H1 (cell line): Measurements from ENCODE around the gene TMEM132A. TPM values are rescaled to one million over a fixed set of nuclear protein-coding genes. Genes with fewer than 3 reads are reported as not detected.

Source experiments
- CTCF ChIA-PET: fragments of 300-600 bp; sonication (Branson Sonifier 250); formaldehyde crosslinking; loops from one replicate; lab custom pipeline; 2021; ENCODE audit not compliant: partially characterized antibody; lab: Charles Lee
- POLR2A ChIA-PET: fragments of 300-600 bp; sonication (Branson Sonifier 250); formaldehyde crosslinking; loops from one replicate; lab custom pipeline; 2021; ENCODE audit warnings: inconsistent platforms; ENCODE audit not compliant: partially characterized antibody; lab: Charles Lee
- DNase-seq, 2 experiments: peaks; one replicate each; pipeline versions ENCODE4 v3.0.0 to v3.0.0-alpha.2; 2010 to 2022; ENCODE audit warnings: low spot score in 2 of 2, low read depth in 1 of 2, mixed read lengths in 1 of 2
- FAIRE-seq: peaks from 2 replicates; lab custom pipeline; 2011; peaks lifted over from hg19 to GRCh38; lab: Jason Lieb, UNC
- H2AFZ ChIP-seq: 2 replicates; pipeline ENCODE4 v1.8.1; 2012; ENCODE audit warnings: low read length, inconsistent platforms
- H2AK5ac ChIP-seq: 2 replicates; pipeline ENCODE4 v1.6.1; 2013; ENCODE audit warnings: low read depth, low read length
- H2BK120ac ChIP-seq: replicated peaks from 2 replicates; pipeline ENCODE3; 2013; ENCODE audit warnings: low read depth, low read length, inconsistent platforms
- H2BK12ac ChIP-seq: 2 replicates; pipeline ENCODE4 v1.6.1; 2013; ENCODE audit warnings: low read depth, low read length
- H2BK15ac ChIP-seq: 2 replicates; pipeline ENCODE4 v1.6.1; 2013; ENCODE audit warnings: low read length
- H2BK20ac ChIP-seq: 2 replicates; pipeline ENCODE4 v1.6.1; 2013; ENCODE audit warnings: low read length
- H2BK5ac ChIP-seq: 2 replicates; pipeline ENCODE4 v1.6.1; 2013; ENCODE audit warnings: low read depth, low read length
- H3K14ac ChIP-seq: 2 replicates; pipeline ENCODE4 v1.6.1; 2013; ENCODE audit warnings: inconsistent platforms; ENCODE audit not compliant: insufficient read length
- H3K18ac ChIP-seq: 2 replicates; pipeline ENCODE4 v1.6.1; 2013; ENCODE audit warnings: low read length; ENCODE audit errors: extremely low read depth
- H3K23ac ChIP-seq: 2 replicates; pipeline ENCODE4 v1.6.1; 2013; ENCODE audit warnings: inconsistent platforms; ENCODE audit not compliant: insufficient read length
- H3K23me2 ChIP-seq: 2 replicates; pipeline ENCODE4 v1.6.1; 2013; ENCODE audit warnings: low read depth, low read length
- H3K27ac ChIP-seq: 2 replicates; pipeline ENCODE4 v1.6.1; 2011; ENCODE audit warnings: low read depth, low read length, inconsistent platforms
- H3K27me3 ChIP-seq, 4 experiments: replicated peaks in 1 of 4; 1 replicate in 1 of 4; 2 replicates in 3 of 4; pipeline versions ENCODE4 v1.6.1 to v1.8.1; 2011 to 2013; ENCODE audit warnings: low read length in 3 of 4, mild to moderate bottlenecking in 3 of 4, inconsistent platforms in 2 of 4, mixed read lengths in 2 of 4, moderate library complexity in 1 of 4; ENCODE audit not compliant: control insufficient read depth in 3 of 4, insufficient read depth in 3 of 4; ENCODE audit errors: extremely low read depth in 1 of 4
- H3K36me3 ChIP-seq, 4 experiments: 2 replicates each; pipeline versions ENCODE4 v1.6.1 to v1.8.1; 2011 to 2013; ENCODE audit warnings: mild to moderate bottlenecking in 4 of 4, low read length in 3 of 4, moderate library complexity in 2 of 4, control low read depth in 1 of 4, inconsistent platforms in 1 of 4; ENCODE audit not compliant: insufficient read depth in 4 of 4, control insufficient read depth in 2 of 4
- H3K4ac ChIP-seq: replicated peaks from 2 replicates; pipeline ENCODE3; 2013; ENCODE audit warnings: low read length, low read depth, mixed read lengths, inconsistent platforms; ENCODE audit not compliant: insufficient read length
- H3K4me1 ChIP-seq, 4 experiments: replicated peaks in 1 of 4; 1 replicate in 1 of 4; 2 replicates in 3 of 4; pipeline versions ENCODE4 v1.6.1 to v1.8.1; 2011 to 2013; ENCODE audit warnings: low read length in 3 of 4, inconsistent platforms in 2 of 4, mixed read lengths in 1 of 4; ENCODE audit not compliant: insufficient read depth in 4 of 4, control insufficient read depth in 3 of 4
- H3K4me2 ChIP-seq, 2 experiments: 2 replicates each; pipeline versions ENCODE4 v1.6.1 to v1.8.1; 2011 to 2013; ENCODE audit warnings: low read depth in 2 of 2, low read length in 2 of 2, control low read depth in 1 of 2, inconsistent platforms in 1 of 2, mild to moderate bottlenecking in 1 of 2; ENCODE audit not compliant: insufficient read depth in 1 of 2
- H3K4me3 ChIP-seq, 4 experiments: fragments of 200-600, 300-600 bp in 1 of 4; sonication (generic), shearing (Covaris generic), sonication (Bioruptor Twin) in 1 of 4; 2 replicates each; pipeline versions ENCODE4 v1.5.1 to v1.8.1; 2011 to 2016; ENCODE audit warnings: low read length in 4 of 4, low read depth in 3 of 4, control low read depth in 2 of 4, inconsistent platforms in 2 of 4, mild to moderate bottlenecking in 2 of 4, mixed read lengths in 1 of 4, moderate library complexity in 1 of 4; ENCODE audit not compliant: insufficient read depth in 2 of 4; ENCODE audit errors: extremely low read depth in 1 of 4
- H3K56ac ChIP-seq: replicated peaks from 2 replicates; pipeline ENCODE3; 2013; ENCODE audit warnings: low read depth, mild to moderate bottlenecking, mixed read lengths, low read length, inconsistent platforms; ENCODE audit not compliant: insufficient read length
- H3K79me1 ChIP-seq: 2 replicates; pipeline ENCODE4 v1.6.1; 2013; ENCODE audit warnings: low read depth, low read length, control low read depth
- H3K79me2 ChIP-seq, 2 experiments: 2 replicates each; pipeline versions ENCODE4 v1.6.1 to v1.8.1; 2012 to 2013; ENCODE audit warnings: low read length in 2 of 2, mild to moderate bottlenecking in 2 of 2, inconsistent platforms in 1 of 2; ENCODE audit not compliant: insufficient read depth in 2 of 2, control insufficient read depth in 1 of 2
- H3K9ac ChIP-seq, 4 experiments: replicated peaks in 1 of 4; 1 replicate in 1 of 4; 2 replicates in 3 of 4; pipeline versions ENCODE4 v1.6.1 to v1.8.1; 2011 to 2013; ENCODE audit warnings: low read depth in 3 of 4, low read length in 3 of 4, control low read depth in 2 of 4, mild to moderate bottlenecking in 2 of 4, moderate library complexity in 2 of 4, inconsistent platforms in 1 of 4; ENCODE audit errors: extremely low read depth in 1 of 4
- H3K9me3 ChIP-seq, 2 experiments: 2 replicates each; pipeline versions ENCODE4 v1.6.1 to v1.8.1; 2012 to 2013; ENCODE audit warnings: mild to moderate bottlenecking in 2 of 2, moderate library complexity in 2 of 2, control low read depth in 1 of 2, inconsistent platforms in 1 of 2, low read depth in 1 of 2, low read length in 1 of 2, mixed read lengths in 1 of 2; ENCODE audit not compliant: insufficient read depth in 2 of 2
- H4K20me1 ChIP-seq, 2 experiments: replicated peaks in 1 of 2; 2 replicates each; pipeline versions ENCODE3 to v1.8.1; 2011 to 2013; ENCODE audit warnings: inconsistent platforms in 2 of 2, low read length in 2 of 2, mild to moderate bottlenecking in 1 of 2; ENCODE audit not compliant: insufficient read depth in 2 of 2, control insufficient read depth in 1 of 2
- H4K5ac ChIP-seq: 2 replicates; pipeline ENCODE4 v1.6.1; 2013; ENCODE audit warnings: low read length, low read depth, mixed read lengths, inconsistent platforms; ENCODE audit not compliant: insufficient read length
- H4K8ac ChIP-seq: 2 replicates; pipeline ENCODE4 v1.8.0; 2013; ENCODE audit warnings: mild to moderate bottlenecking, moderate library complexity, low read length, inconsistent platforms; ENCODE audit not compliant: insufficient read depth; ENCODE audit errors: extremely low read depth
- H4K91ac ChIP-seq: replicated peaks from 2 replicates; pipeline ENCODE3; 2013; ENCODE audit warnings: low read length, mixed read lengths, inconsistent platforms; ENCODE audit not compliant: insufficient read length
- CTBP2 ChIP-seq: IDR thresholded peaks from 2 replicates; pipeline ENCODE4 v1.7.0; 2011; ENCODE audit warnings: borderline replicate concordance, mild to moderate bottlenecking, moderate library complexity, mixed read lengths, low read length; ENCODE audit not compliant: insufficient read depth, insufficient read length
- POLR2AphosphoS5 ChIP-seq: IDR thresholded peaks from 2 replicates; pipeline ENCODE4 v1.6.1; 2011; ENCODE audit warnings: low read depth, low read length
- RXRA ChIP-seq: IDR thresholded peaks from 2 replicates; pipeline ENCODE4 v1.6.1; 2011; ENCODE audit warnings: low read depth, mild to moderate bottlenecking, low read length, moderate library complexity; ENCODE audit not compliant: insufficient read depth
- TBP ChIP-seq: IDR thresholded peaks from 2 replicates; pipeline ENCODE4 v1.6.1; 2011; ENCODE audit warnings: low read depth, low read length, improper control_type of control experiment
- WGBS, 2 experiments: shearing (Covaris generic) in 1 of 2; methylation state at CpG; one replicate each; pipeline versions ENCODE4 v1.1.6 to v1.1.7; 2013 to 2015; ENCODE audit warnings: low lambda C conversion rate in 2 of 2, mixed read lengths in 2 of 2, inconsistent platforms in 1 of 2, low coverage in 1 of 2, missing lambda C conversion rate in 1 of 2; ENCODE audit not compliant: insufficient replicate concordance in 2 of 2, insufficient coverage in 1 of 2, insufficient read length in 1 of 2; ENCODE audit errors: extremely low coverage in 1 of 2, missing lambda C conversion rate in 1 of 2; 5-methylcytosine and 5-hydroxymethylcytosine counted together
- polyA plus RNA-seq, 7 experiments: library from polyadenylated mRNA; depleted of rRNA in 3 of 7; stranded (reverse) in 5 of 7; unstranded in 2 of 7; fragments of >200 nt in 5 of 7; fragments of 200-250 nt in 2 of 7; gene quantifications; 1 replicate in 5 of 7; 2 replicates in 1 of 7; 4 replicates in 1 of 7; pipeline versions ENCODE4 v1.2.1 to v1.2.3, GENCODE V29; 2011 to 2013; ENCODE audit warnings: missing spikeins in 2 of 7, mixed read lengths in 2 of 7
- total RNA-seq: library from RNA; stranded (reverse); fragmentation: NEBNext Ultra II Directional; extraction: Animal tissue kit (Norgen Biotek cat#: 25700); gene quantifications from 2 replicates; pipeline ENCODE4 v1.2.1, GENCODE V29; 2021

The TMEM132A gene
- total and polyA plus RNA-seq, 2 of the 8 experiments (the other 6 are each of a cell fraction or from before 2014, with no cell fraction given) = 46.6 to 97.9 TPM

- Histone ChIP-seq H3K23ac (no peak overlapping the region), H4K20me1 (no peaks in the 10 kb centered on the region), H2BK120ac (no peak overlapping the region), H3K4me1 (no peaks in the 10 kb centered on the region), H3K36me3 (no peaks in the 10 kb centered on the region), H3K4me3 (no peak overlapping the region), H3K4ac (no peak overlapping the region), H4K8ac (no peak overlapping the region), H3K56ac (no peak overlapping the region), H3K27ac (no peak overlapping the region), H2AFZ (no peak overlapping the region), H3K9ac (no peak overlapping the region), H4K5ac (no peak overlapping the region), H3K4me2 (no peak overlapping the region), H2BK20ac (no peak overlapping the region), H3K79me1 (no peaks in the 10 kb centered on the region), H3K23me2 (no peaks in the 10 kb centered on the region), H2AK5ac (no peak overlapping the region), H2BK15ac (no peak overlapping the region), H3K79me2 (no peaks in the 10 kb centered on the region), H3K14ac (no peak overlapping the region), H3K9me3 (no peaks in the 10 kb centered on the region), H3K27me3 (no peaks in the 10 kb centered on the region; a peak in 1 of 7 replicates), H2BK12ac (no peak overlapping the region), H4K91ac (no peak overlapping the region), H3K18ac (no peak overlapping the region), H2BK5ac (no peak overlapping the region)
- 92% methylated on average over 4 of the region's 4 CpGs; no CpG with 5 or more reads in 1 of the 2 experiments for WGBS, 2 experiments
- CTCF ChIA-PET = interaction anchor here (0.9 to 1.4 kb wide), 3 partner anchors 16 to 72 kb away, joined by 3 to 6 read pairs (median 3); no protein-coding TSS in a partner anchor
- DNase-seq = no peak
- POLR2A ChIA-PET = no interaction called here
- FAIRE-seq = no peak
- TF ChIP-seq TBP = no peak
- TF ChIP-seq POLR2AphosphoS5 = no peak
- no peak for TF ChIP-seq RXRA
- no peak for TF ChIP-seq CTBP2
Measured at GRCh38 chr11:60977224-60977623, 53.0 kb downstream of the TMEM132A start.
